ENCODE measurements around the gene ESYT2.
"Not testable (repeated sequence)": the region's sequence is repeated elsewhere in the genome, so short reads cannot be mapped to it uniquely, and the experiment has no call there.

Gene ESYT2

DNA sequence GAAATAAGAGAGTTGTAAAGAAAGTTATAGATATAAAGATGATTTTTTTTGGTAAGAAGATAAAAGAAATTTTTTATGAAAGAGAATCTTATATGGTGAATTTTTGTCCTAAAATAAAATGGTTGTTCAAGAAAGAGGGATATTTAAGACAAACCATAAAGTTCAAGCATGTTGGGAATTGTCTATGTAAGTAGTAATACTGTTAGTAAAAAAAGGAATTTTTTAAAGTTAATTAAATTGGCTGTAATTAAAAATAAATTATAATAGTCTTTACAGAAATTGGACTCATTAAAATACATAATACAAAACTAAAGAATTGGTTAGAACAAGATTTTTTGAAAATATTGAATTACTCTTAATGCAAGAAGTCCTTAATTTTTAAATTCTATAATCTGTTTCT lies 17.0 kb upstream of the ESYT2 start:
- ChIA-PET CTCF (interaction anchor here (1.1 to 1.5 kb wide), 3 partner anchors 16 to 131 kb away, joined by 3 to 4 read pairs (median 3); no protein-coding TSS in a partner anchor), POLR2A (no interaction called here)
- Histone ChIP-seq H3K27ac (ENCODE audit: insufficient read depth in 1 of 2, low read depth in 1 of 2, low read length in 2 of 2, poor library complexity in 1 of 2, severe bottlenecking in 2 of 2) (no peak overlapping the region), H3K27me3 (replicated peaks in 2 of 5; ENCODE audit: control insufficient read depth in 4 of 5, insufficient read depth in 5 of 5, low read length in 4 of 5) (no peaks in the 10 kb centered on the region), H3K9me3 (ENCODE audit: control extremely low read depth in 1 of 5, control insufficient read depth in 4 of 5, insufficient read depth in 2 of 5, low read depth in 1 of 5, low read length in 4 of 5) (peaks cover 0 to 7% (median 0%) of the 10 kb centered on the region in 5 experiments), H3K4me3 (ENCODE audit: control insufficient read depth in 1 of 7, extremely low read depth in 1 of 7, insufficient read depth in 4 of 7, low read depth in 2 of 7, low read length in 6 of 7) (no peak overlapping the region), H3K4me1 (ENCODE audit: control extremely low read depth in 1 of 4, control insufficient read depth in 4 of 4, insufficient read depth in 4 of 4, low read length in 3 of 4) (peaks cover 0 to 12% (median 4%) of the 10 kb centered on the region in 4 experiments), H3K36me3 (ENCODE audit: control insufficient read depth in 4 of 4, insufficient read depth in 4 of 4, low read length in 3 of 4) (no peaks in the 10 kb centered on the region)
- no peak for DNase-seq

DNA sequence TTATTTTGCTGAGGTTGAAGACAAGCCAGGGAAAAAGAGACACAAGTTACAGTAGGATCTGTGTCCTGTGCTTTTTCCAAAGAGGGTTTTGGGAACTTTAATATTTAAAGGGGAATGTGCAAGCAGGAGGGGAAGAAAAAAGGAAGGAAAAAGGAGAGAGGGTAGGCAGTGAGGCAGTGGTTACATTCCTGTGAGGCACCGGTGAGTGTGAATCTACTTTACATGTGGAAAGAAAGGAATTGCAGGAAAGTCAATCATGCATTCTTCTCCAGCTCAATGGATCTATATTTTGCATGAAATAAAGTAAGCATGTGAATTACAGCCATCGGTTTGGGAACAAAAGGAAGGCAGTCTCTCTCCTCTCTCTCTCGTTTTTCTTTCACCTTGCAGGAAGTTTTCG lies 14.5 kb upstream of the ESYT2 start:
- H3K27ac ChIP-seq (ENCODE audit: insufficient read depth in 1 of 2, low read depth in 1 of 2, low read length in 2 of 2, poor library complexity in 1 of 2, severe bottlenecking in 2 of 2): no peak overlapping the region
- 50% methylated on average over 2 of the region's 4 CpGs for WGBS (ENCODE audit: insufficient coverage)
- H3K36me3 ChIP-seq (ENCODE audit: control insufficient read depth in 4 of 4, insufficient read depth in 4 of 4, low read length in 3 of 4): no peaks in the 10 kb centered on the region
- peaks cover 0 to 4% (median 0%) of the 10 kb centered on the region in 5 experiments for H3K9me3 ChIP-seq (ENCODE audit: control extremely low read depth in 1 of 5, control insufficient read depth in 4 of 5, insufficient read depth in 2 of 5, low read depth in 1 of 5, low read length in 4 of 5)
- peaks cover 0 to 7% (median 2%) of the 10 kb centered on the region in 4 experiments for H3K4me1 ChIP-seq (ENCODE audit: control extremely low read depth in 1 of 4, control insufficient read depth in 4 of 4, insufficient read depth in 4 of 4, low read length in 3 of 4)
- CTCF ChIA-PET: interaction anchor here (1.4 kb wide), 1 partner anchor 9 kb away, joined by 3 read pairs; no protein-coding TSS in a partner anchor
- no peak overlapping the region for H3K4me3 ChIP-seq (ENCODE audit: control insufficient read depth in 1 of 7, extremely low read depth in 1 of 7, insufficient read depth in 4 of 7, low read depth in 2 of 7, low read length in 6 of 7)
- H3K27me3 ChIP-seq (replicated peaks in 2 of 5; ENCODE audit: control insufficient read depth in 4 of 5, insufficient read depth in 5 of 5, low read length in 4 of 5): no peaks in the 10 kb centered on the region
- no peak for DNase-seq
- POLR2A ChIA-PET: no interaction called here

DNA sequence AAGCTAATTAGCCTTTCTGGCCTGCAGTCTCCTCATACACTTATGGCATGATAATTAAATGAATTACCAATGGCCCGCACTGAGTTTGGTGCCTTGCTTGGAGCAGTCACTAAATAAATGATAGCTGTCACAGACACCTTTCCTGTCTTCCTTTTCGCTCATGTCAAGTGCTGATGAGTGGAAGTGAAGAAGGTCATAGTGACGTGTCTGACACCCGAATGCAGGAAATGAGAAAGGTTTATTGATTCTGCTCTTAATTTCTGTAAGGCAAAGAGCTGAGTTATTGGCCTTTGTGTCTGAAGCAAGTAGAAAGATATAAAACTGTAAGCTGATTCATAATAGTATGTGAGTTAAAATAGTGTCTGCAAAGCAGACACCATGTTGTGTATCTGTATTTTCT lies 13.2 kb upstream of the ESYT2 start:
- Histone ChIP-seq H3K9me3 (ENCODE audit: control extremely low read depth in 1 of 5, control insufficient read depth in 4 of 5, insufficient read depth in 2 of 5, low read depth in 1 of 5, low read length in 4 of 5) (no peaks in the 10 kb centered on the region), H3K27ac (ENCODE audit: insufficient read depth in 1 of 2, low read depth in 1 of 2, low read length in 2 of 2, poor library complexity in 1 of 2, severe bottlenecking in 2 of 2) (no peak overlapping the region), H3K4me1 (ENCODE audit: control extremely low read depth in 1 of 4, control insufficient read depth in 4 of 4, insufficient read depth in 4 of 4, low read length in 3 of 4) (peaks cover 0 to 3% (median 1%) of the 10 kb centered on the region in 4 experiments), H3K27me3 (replicated peaks in 2 of 5; ENCODE audit: control insufficient read depth in 4 of 5, insufficient read depth in 5 of 5, low read length in 4 of 5) (no peaks in the 10 kb centered on the region), H3K4me3 (ENCODE audit: control insufficient read depth in 1 of 7, extremely low read depth in 1 of 7, insufficient read depth in 4 of 7, low read depth in 2 of 7, low read length in 6 of 7) (no peak overlapping the region), H3K36me3 (ENCODE audit: control insufficient read depth in 4 of 4, insufficient read depth in 4 of 4, low read length in 3 of 4) (no peaks in the 10 kb centered on the region)
- 100% methylated on average over 1 of the region's 4 CpGs for WGBS (ENCODE audit: insufficient coverage)
- no peak for DNase-seq
- POLR2A ChIA-PET: no interaction called here
- CTCF ChIA-PET: interaction anchor here (0.7 to 1.7 kb wide), 5 partner anchors 9 to 59 kb away, joined by 3 to 5 read pairs (median 4); no protein-coding TSS in a partner anchor

DNA sequence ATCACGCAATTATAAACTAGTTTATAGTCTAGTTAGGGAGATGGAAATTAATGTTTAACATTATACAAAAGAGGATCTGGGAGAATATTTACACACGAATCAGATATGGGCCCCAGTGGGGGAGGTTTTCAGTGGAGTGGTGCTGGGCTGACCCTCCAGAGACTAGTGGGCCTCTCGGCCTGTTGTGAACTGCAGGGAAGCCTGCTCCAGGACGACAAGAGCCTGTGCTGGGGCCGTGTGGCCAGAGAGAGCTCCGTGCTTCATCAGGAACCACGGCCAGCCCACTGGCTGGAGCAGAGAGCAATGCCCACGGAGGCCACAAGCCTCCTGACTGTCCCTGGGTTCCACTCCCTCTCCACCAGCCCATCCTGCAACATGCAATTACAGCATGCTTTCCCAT lies 11.3 kb upstream of the ESYT2 start:
- Histone ChIP-seq H3K27ac (ENCODE audit: insufficient read depth in 1 of 2, low read depth in 1 of 2, low read length in 2 of 2, poor library complexity in 1 of 2, severe bottlenecking in 2 of 2) (no peak overlapping the region), H3K27me3 (replicated peaks in 2 of 5; ENCODE audit: control insufficient read depth in 4 of 5, insufficient read depth in 5 of 5, low read length in 4 of 5) (no peaks in the 10 kb centered on the region), H3K4me3 (ENCODE audit: control insufficient read depth in 1 of 7, extremely low read depth in 1 of 7, insufficient read depth in 4 of 7, low read depth in 2 of 7, low read length in 6 of 7) (no peak overlapping the region), H3K4me1 (ENCODE audit: control extremely low read depth in 1 of 4, control insufficient read depth in 4 of 4, insufficient read depth in 4 of 4, low read length in 3 of 4) (no peaks in the 10 kb centered on the region), H3K9me3 (ENCODE audit: control extremely low read depth in 1 of 5, control insufficient read depth in 4 of 5, insufficient read depth in 2 of 5, low read depth in 1 of 5, low read length in 4 of 5) (no peaks in the 10 kb centered on the region), H3K36me3 (ENCODE audit: control insufficient read depth in 4 of 4, insufficient read depth in 4 of 4, low read length in 3 of 4) (no peaks in the 10 kb centered on the region)
- POLR2A ChIA-PET: no interaction called here
- WGBS (ENCODE audit: insufficient coverage): 98% methylated on average over 6 of the region's 8 CpGs
- no peak for DNase-seq
- CTCF ChIA-PET: interaction anchor here (1.0 kb wide), 1 partner anchor 10 kb away, joined by 3 read pairs; no protein-coding TSS in a partner anchor

DNA sequence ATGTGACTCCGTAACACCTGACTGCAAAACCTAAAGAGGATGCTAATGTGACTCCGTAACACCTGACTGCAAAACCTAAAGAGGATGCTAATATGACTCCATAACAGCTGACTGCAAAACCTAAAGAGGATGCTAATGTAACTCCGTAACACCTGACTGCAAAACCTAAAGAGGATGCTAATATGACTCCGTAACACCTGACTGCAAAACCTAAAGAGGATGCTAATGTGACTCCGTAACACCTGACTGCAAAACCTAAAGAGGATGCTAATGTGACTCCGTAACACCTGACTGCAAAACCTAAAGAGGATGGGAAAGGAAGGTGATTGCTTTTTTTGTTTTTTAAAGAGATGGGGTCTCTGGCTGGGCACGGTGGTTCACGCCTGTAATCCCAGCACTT lies 9.9 kb upstream of the ESYT2 start:
- DNase-seq; H3K4me3 ChIP-seq (ENCODE audit: control insufficient read depth in 1 of 7, extremely low read depth in 1 of 7, insufficient read depth in 4 of 7, low read depth in 2 of 7, low read length in 6 of 7); H3K9me3 ChIP-seq (ENCODE audit: control extremely low read depth in 1 of 5, control insufficient read depth in 4 of 5, insufficient read depth in 2 of 5, low read depth in 1 of 5, low read length in 4 of 5); POLR2A ChIA-PET; CTCF ChIA-PET; H3K4me1 ChIP-seq (ENCODE audit: control extremely low read depth in 1 of 4, control insufficient read depth in 4 of 4, insufficient read depth in 4 of 4, low read length in 3 of 4); H3K36me3 ChIP-seq (ENCODE audit: control insufficient read depth in 4 of 4, insufficient read depth in 4 of 4, low read length in 3 of 4); H3K27ac ChIP-seq (ENCODE audit: insufficient read depth in 1 of 2, low read depth in 1 of 2, low read length in 2 of 2, poor library complexity in 1 of 2, severe bottlenecking in 2 of 2); H3K27me3 ChIP-seq (replicated peaks in 2 of 5; ENCODE audit: control insufficient read depth in 4 of 5, insufficient read depth in 5 of 5, low read length in 4 of 5): not testable (repeated sequence)
- WGBS (ENCODE audit: insufficient coverage): 100% methylated on average over 2 of the region's 8 CpGs

DNA sequence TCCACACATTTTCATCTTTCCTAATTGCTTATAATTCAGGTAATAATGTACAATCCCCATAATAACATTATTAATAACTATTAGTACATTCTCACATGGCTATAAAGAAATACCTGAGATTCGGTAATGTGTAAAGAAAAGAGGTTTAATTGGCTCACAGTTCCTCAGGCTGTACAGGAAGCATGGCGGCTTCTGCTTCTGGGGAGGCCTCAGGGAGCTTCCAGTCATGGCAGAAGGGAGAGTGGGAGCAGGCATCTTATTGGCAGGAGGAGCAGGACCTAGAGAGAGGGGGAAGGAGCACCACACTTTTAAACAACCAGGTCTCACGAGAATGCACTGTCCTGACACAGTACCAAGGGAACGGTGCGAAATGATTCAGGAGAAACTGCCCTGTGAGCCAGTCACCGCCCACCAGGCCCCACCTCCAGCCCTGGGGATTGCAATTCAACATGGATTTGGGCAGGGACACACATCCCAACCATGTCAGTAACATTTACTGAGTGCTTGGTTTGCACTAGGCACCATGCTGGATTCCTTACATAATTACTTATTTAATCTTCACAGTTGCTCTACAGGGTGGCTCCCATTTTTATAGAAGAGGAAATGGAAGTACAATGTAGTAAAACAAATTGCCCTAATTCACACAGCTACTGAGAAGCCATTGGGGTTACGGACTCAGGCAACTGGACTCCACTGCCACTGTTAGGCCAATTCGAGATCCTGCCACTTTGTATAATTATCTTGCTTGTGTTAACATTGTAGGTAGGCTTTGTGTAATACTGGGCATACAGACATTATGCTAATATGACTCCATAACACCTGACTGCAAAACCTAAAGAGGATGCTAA lies 8.7 kb upstream of the ESYT2 start:
- Histone ChIP-seq H3K4me3 (ENCODE audit: control insufficient read depth in 1 of 7, extremely low read depth in 1 of 7, insufficient read depth in 4 of 7, low read depth in 2 of 7, low read length in 6 of 7) (no peak overlapping the region), H3K36me3 (ENCODE audit: control insufficient read depth in 4 of 4, insufficient read depth in 4 of 4, low read length in 3 of 4) (no peaks in the 10 kb centered on the region), H3K27me3 (replicated peaks in 2 of 5; ENCODE audit: control insufficient read depth in 4 of 5, insufficient read depth in 5 of 5, low read length in 4 of 5) (no peaks in the 10 kb centered on the region), H3K4me1 (ENCODE audit: control extremely low read depth in 1 of 4, control insufficient read depth in 4 of 4, insufficient read depth in 4 of 4, low read length in 3 of 4) (no peaks in the 10 kb centered on the region), H3K27ac (ENCODE audit: insufficient read depth in 1 of 2, low read depth in 1 of 2, low read length in 2 of 2, poor library complexity in 1 of 2, severe bottlenecking in 2 of 2) (no peak overlapping the region), H3K9me3 (ENCODE audit: control extremely low read depth in 1 of 5, control insufficient read depth in 4 of 5, insufficient read depth in 2 of 5, low read depth in 1 of 5, low read length in 4 of 5) (no peaks in the 10 kb centered on the region)
- 100% methylated on average over 5 of the region's 8 CpGs for WGBS (ENCODE audit: insufficient coverage)
- CTCF ChIA-PET: interaction anchor here (1.8 kb wide), 1 partner anchor 10 kb away, joined by 4 read pairs; no protein-coding TSS in a partner anchor
- no peak for DNase-seq
- POLR2A ChIA-PET: no interaction called here

DNA sequence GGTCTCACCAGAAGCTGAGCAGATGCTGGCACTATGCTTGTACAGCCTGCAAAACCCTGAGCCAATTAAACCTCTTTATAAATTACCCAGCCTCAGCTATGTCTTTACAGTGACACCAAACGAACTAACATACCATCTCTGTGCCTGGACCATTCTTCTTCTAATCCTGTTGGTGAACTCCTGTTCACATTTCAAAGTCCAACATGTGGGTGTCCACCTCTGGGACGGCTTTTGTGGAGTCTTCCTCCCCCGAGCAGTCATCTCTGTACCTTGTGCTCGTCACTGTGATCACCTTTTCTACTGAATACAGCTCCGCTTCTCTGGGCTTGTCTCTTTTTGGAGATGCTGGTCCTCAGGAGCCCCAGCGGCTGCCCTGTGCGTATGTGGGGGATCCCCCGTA lies 7.4 kb upstream of the ESYT2 start:
- no peaks in the 10 kb centered on the region for H3K4me1 ChIP-seq (ENCODE audit: control extremely low read depth in 1 of 4, control insufficient read depth in 4 of 4, insufficient read depth in 4 of 4, low read length in 3 of 4)
- 100% methylated on average over 1 of the region's 8 CpGs for WGBS (ENCODE audit: insufficient coverage)
- no peaks in the 10 kb centered on the region for H3K36me3 ChIP-seq (ENCODE audit: control insufficient read depth in 4 of 4, insufficient read depth in 4 of 4, low read length in 3 of 4)
- DNase-seq: no peak
- no peaks in the 10 kb centered on the region for H3K27me3 ChIP-seq (replicated peaks in 2 of 5; ENCODE audit: control insufficient read depth in 4 of 5, insufficient read depth in 5 of 5, low read length in 4 of 5)
- ChIA-PET POLR2A (no interaction called here), CTCF (interaction anchor here (1.0 to 1.8 kb wide), 3 partner anchors 11 to 53 kb away, joined by 3 to 4 read pairs (median 3); no protein-coding TSS in a partner anchor)
- no peak overlapping the region for H3K27ac ChIP-seq (ENCODE audit: insufficient read depth in 1 of 2, low read depth in 1 of 2, low read length in 2 of 2, poor library complexity in 1 of 2, severe bottlenecking in 2 of 2)
- H3K9me3 ChIP-seq (ENCODE audit: control extremely low read depth in 1 of 5, control insufficient read depth in 4 of 5, insufficient read depth in 2 of 5, low read depth in 1 of 5, low read length in 4 of 5): no peaks in the 10 kb centered on the region
- H3K4me3 ChIP-seq (ENCODE audit: control insufficient read depth in 1 of 7, extremely low read depth in 1 of 7, insufficient read depth in 4 of 7, low read depth in 2 of 7, low read length in 6 of 7): no peak overlapping the region
